Measurements from ENCODE around the gene CCSAP. TPM values are rescaled to one million over a fixed set of nuclear protein-coding genes. Genes with fewer than 3 reads are reported as not detected.
"Not testable (repeated sequence)": the region's sequence is repeated elsewhere in the genome, so short reads cannot be mapped to it uniquely, and the experiment has no call there.

CCSAP gene
- total RNA-seq, 1 donor from 2014 or later = 3.9 TPM

DNA sequence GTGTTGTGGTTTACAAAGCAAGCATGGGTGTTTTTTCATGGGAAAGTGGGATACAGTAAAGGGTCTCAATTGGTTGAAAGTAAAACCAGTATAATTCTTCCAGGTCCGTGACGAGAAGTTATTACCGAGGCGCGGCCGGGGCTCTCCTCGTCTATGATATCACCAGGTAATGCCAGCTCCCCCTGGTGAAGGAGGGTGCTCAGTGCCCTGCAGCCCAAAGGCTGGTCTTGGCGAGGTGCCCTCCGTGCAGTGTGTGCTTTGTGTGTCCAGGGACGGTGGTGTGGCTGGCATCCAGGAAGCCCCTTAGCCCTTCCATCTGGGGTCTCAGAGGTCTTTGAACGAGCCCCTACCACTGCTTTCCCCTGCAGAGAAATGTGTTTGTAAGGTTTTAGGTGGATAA lies 47.1 kb downstream of the CCSAP start:
- H3K36me3 ChIP-seq = peaks cover 0 to 17% of the 10 kb centered on the region in 2 donors
- intact Hi-C loops (cut with DNase I) = no loop called here
- no peak overlapping the region for H3K27ac ChIP-seq

DNA sequence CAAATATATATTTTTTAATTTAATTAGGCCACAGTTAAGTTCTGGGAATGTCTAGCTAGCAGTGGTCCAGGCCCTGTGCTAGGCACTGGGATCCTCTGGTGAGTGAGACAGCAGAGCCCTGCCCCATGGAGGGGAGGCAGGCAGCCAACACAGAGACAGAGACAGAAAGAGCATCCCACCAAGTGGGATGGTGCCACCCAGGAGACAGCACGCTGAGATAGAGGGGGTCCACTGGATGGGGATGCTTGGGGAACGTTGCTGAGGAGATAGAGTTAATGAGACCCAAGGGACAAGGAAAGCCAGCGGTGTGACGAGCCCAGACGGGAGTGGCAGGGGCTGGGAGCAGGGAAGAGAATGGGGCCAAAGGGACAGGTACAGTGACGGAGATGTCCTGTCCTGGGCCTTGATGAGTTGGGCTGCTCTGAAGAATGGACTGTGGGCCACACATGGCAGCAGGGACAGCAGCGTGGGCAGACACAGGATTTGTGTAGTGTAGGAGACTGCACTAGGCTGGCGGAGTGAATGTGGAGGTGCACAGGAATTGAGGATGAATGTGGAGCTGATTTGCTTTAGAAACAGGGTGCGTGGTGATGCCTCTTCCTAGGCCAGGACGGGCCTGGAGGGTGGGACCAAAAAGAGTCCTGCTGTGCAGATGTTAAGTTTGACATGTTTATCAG lies 49.2 kb downstream of the CCSAP start:
- no peaks in the 10 kb centered on the region for H3K9me3 ChIP-seq

More for the DNA sequence above, 47.1 kb downstream of the CCSAP start:
- H3K4me1 ChIP-seq = no peaks in the 10 kb centered on the region
- H3K9me3 ChIP-seq = no peaks in the 10 kb centered on the region
- no peaks in the 10 kb centered on the region for H3K27me3 ChIP-seq
- TF ChIP-seq CTCF (IDR thresholded peaks at IDR 0.05) (no peak), POLR2AphosphoS5 (IDR thresholded peaks at IDR 0.05; ENCODE audit: insufficient read depth in 1 of 2, low read depth in 1 of 2) (no peak), POLR2A (IDR thresholded peaks at IDR 0.05) (no peak)
- no peak overlapping the region for H3K4me3 ChIP-seq
- no peak for DNase-seq (ENCODE audit: extremely low spot score in 2 of 2)

GRCh38 chr1:229291686-229292085 lies 51.2 kb downstream of the CCSAP start:
- intact Hi-C loops (cut with DNase I) = not testable (repeated sequence)

More for the DNA sequence above, 49.2 kb downstream of the CCSAP start:
- no peak for TF ChIP-seq POLR2AphosphoS5 (IDR thresholded peaks at IDR 0.05; ENCODE audit: insufficient read depth in 1 of 2, low read depth in 1 of 2)
- TF ChIP-seq POLR2A (IDR thresholded peaks at IDR 0.05) = no peak
- no peak for TF ChIP-seq CTCF (IDR thresholded peaks at IDR 0.05)
- DNase-seq (ENCODE audit: extremely low spot score in 2 of 2) = no peak
- Histone ChIP-seq H3K27me3 (no peaks in the 10 kb centered on the region), H3K27ac (no peak overlapping the region), H3K4me1 (no peaks in the 10 kb centered on the region), H3K36me3 (no peaks in the 10 kb centered on the region), H3K4me3 (no peak overlapping the region)
- intact Hi-C loops (cut with DNase I) = no loop called here

DNA sequence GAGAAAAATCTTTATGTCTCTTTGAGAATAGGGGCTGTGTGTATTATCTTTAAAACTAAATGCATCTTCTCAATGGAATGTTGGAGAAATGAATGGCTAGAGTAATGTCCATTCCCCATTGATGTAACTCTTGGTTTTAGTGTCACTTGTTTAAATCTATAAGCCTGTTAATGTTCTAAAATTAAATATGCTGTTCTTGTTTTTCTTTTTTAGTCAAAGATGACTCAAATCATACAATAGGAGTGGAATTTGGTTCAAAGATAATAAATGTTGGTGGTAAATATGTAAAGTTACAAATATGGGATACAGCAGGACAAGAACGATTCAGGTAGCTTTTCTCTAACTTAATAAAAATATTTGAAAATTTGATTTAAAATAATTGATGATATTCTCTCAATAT lies 54.3 kb downstream of the CCSAP start:
- no peaks in the 10 kb centered on the region for H3K9me3 ChIP-seq
- H3K4me3 ChIP-seq = no peak overlapping the region
- intact Hi-C loops (cut with DNase I) = no loop called here
- H3K27ac ChIP-seq = no peak overlapping the region
- no peak for DNase-seq (ENCODE audit: extremely low spot score in 2 of 2)
- peaks cover 14% of the 10 kb centered on the region for H3K4me1 ChIP-seq
- no peaks in the 10 kb centered on the region for H3K27me3 ChIP-seq
- H3K36me3 ChIP-seq = no peaks in the 10 kb centered on the region
- TF ChIP-seq POLR2AphosphoS5 (IDR thresholded peaks at IDR 0.05; ENCODE audit: insufficient read depth in 1 of 2, low read depth in 1 of 2) = no peak
- no peak for TF ChIP-seq POLR2A (IDR thresholded peaks at IDR 0.05)
- TF ChIP-seq CTCF (IDR thresholded peaks at IDR 0.05) = no peak

More at GRCh38 chr1:229291686-229292085, 51.2 kb downstream of the CCSAP start:
- not testable (repeated sequence) for H3K27me3 ChIP-seq; H3K9me3 ChIP-seq; H3K36me3 ChIP-seq; DNase-seq (ENCODE audit: extremely low spot score in 2 of 2); H3K27ac ChIP-seq; H3K4me3 ChIP-seq
- H3K4me1 ChIP-seq = peaks cover 11% of the 10 kb centered on the region

DNA sequence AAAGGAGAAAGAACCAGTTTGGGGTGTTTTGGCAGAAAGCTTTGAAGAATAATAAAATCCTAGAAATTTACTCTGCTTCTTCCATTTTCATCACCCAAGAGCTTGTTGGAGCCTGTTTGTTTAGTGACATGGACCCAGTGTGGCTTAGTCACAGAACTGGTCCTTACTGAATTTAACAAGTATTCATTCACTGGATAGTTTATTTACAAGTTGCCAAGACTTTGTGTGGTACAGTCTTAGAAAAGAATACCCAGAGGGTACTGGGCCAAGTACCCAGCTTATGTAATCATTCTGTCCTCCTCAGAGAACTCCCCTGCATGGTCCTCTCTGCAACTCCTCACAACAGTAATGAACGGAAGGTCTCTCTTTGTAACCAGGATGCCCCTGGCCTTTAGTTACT lies 55.6 kb downstream of the CCSAP start:
- Histone ChIP-seq H3K27ac (no peak overlapping the region), H3K4me1 (peaks cover 21% of the 10 kb centered on the region), H3K36me3 (no peaks in the 10 kb centered on the region), H3K9me3 (no peaks in the 10 kb centered on the region), H3K4me3 (no peak overlapping the region), H3K27me3 (no peaks in the 10 kb centered on the region)
- DNase-seq (ENCODE audit: extremely low spot score in 2 of 2) = no peak
- no peak for TF ChIP-seq POLR2AphosphoS5 (IDR thresholded peaks at IDR 0.05; ENCODE audit: insufficient read depth in 1 of 2, low read depth in 1 of 2)
- TF ChIP-seq CTCF (IDR thresholded peaks at IDR 0.05) = no peak
- TF ChIP-seq POLR2A (IDR thresholded peaks at IDR 0.05) = no peak
- intact Hi-C loops (cut with DNase I) = no loop called here
